GM21619 (cell line): ENCODE data around the gene CACNG4.

Experiments used
- ATAC-seq: cut with Tn5 transposase; IDR thresholded peaks from one replicate; pipeline ENCODE4 v1.9.1; 2021; ENCODE audit not compliant: unreplicated experiment

Gene CACNG4

GRCh38 chr17:67041531-67041930, 77.0 kb downstream of the CACNG4 start:
- ATAC-seq: no peak

DNA sequence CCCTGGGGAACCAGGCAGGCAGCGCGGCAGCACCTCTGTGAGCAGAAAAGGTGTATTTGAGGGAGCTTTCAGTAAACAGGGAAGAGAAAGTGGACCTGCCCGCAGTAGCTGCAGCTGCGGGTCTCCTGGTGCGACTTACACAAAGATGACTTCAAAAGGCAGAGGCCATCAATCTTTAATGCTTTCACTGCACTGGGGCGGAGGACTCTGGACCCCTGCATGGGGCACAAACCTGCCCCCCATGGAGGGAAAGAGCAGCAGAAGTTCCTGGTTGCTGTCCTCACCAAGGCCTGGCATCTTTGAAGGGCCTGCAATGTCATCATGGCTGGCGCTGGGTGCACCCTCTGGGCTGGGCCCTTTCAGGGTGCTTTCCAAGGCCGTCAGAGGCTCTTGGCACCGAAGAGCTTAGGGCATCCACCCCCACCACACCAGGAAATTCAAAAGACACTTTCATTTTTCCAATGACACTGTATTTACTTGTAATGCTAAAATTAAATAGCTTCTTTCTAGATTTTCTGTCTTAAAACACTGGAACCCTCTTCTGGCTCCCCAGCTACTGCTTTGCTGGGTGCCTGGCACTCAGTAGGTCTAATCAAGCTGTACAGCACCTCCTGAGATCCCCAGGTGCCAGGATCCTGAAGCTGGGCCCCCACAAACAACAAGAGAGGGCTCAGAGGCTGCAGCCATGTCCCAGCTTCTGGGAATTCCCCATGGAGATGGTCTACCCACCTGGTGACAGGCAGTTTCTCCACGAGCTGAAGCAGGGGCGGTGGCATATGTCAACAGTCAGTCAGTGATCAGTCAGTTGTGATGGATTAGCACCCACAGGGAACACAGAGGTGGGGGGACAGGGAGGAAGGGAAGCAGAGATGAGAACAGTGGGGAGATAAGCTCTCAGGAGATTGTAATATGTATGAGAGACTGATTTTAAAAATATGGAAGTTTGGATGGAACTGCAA, 77.7 kb downstream of the CACNG4 start:
- no peak for ATAC-seq

DNA sequence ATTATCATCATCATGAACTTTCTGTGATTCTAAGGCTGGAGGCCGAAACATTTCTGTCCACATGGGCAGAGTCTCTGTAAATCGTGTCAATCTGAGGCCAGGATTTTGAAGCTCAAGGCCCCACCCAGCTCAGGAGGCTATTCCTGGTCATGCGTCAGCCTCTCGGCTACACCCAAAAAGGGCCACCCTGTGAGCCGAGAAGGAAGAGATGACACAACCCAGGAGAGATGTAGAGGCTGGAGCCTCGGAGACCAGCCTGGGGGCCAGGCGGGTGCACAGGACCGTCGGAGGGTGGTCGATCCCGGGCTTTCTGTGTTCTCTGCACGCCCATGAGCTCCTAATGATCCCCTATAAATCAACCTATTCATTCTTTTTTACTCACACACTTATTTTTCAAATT, 78.8 kb downstream of the CACNG4 start:
- no peak for ATAC-seq

DNA sequence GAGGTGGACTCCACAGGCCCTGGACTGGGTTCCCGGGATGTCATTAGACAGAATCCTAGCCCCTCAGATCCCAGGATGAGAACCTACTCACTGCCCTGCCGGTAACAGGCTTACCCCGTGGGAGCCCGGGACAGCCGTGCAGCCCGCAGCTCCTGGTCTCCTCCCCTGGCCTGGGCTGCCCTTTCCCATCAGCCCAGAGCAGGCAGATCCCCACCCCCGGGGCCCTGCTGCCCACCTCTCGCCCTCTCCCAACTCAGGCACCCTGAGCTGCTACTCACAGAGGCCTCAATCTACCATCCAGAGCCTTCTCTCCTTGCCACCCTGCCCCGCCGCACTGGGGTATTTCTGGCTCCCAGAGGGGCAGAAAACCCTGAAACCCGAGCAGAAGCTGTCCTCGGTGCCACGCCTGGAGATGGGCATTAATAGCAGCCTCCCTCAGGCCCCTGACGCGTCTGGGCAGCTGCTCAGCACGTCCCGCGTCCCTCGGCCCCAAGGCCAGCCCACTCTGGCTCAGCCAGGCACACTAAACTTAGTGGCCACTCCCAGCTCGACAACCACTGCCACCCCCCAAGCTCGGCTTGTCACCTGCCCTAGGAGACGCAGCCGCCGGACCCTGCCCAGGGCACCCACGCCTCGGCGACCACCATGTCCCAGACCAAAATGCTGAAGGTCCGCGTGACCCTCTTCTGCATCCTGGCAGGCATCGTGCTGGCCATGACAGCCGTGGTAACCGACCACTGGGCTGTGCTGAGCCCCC, 79.7 kb downstream of the CACNG4 start, which contains the start of gene CACNG1:
Gene CACNG1, plus strand, starts transcription at position 539 of the 757 bp plus-strand sequence. Its CDS starts 107 bp downstream, at position 646.
- ATAC-seq: no peak

- ATAC-seq: no peak
Observed at GRCh38 chr17:67044940-67045339, 80.4 kb downstream of the CACNG4 start.

GRCh38 chr17:67046398-67046797, 81.9 kb downstream of the CACNG4 start:
- no peak for ATAC-seq

GRCh38 chr17:67047382-67047781, 82.9 kb downstream of the CACNG4 start:
- no peak for ATAC-seq

DNA sequence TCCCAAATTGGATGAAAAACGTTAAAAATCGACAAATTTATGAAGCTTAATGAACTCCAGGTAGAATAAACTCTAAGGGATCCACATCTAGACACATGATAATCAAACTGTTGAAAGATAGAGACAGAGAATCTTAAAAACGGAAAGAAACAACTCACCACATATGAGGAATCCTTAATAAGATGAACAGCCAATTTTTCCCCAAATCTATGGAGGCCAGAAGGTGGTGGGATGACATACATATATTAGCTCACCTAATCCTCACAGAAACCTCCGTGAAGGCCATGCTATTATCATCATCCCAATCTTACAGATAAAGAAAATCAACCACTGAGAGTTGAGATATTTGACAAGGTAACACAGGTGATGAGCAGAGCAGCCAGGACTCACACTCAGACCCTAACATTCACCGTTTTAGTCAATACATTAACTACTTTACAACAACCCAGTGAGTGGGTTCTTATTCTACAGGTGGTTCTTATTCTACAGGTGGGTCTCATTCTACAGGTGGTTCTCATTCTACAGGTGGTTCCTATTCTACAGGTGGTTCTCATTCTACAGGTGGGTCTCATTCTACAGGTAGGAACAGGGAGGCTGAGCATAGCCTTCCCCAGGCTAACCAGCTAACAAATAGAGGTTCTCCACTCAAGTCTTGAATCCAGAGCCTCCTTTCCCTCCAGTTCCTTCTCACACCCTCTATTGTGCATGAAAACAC, 84.7 kb downstream of the CACNG4 start:
- no peak for ATAC-seq

DNA sequence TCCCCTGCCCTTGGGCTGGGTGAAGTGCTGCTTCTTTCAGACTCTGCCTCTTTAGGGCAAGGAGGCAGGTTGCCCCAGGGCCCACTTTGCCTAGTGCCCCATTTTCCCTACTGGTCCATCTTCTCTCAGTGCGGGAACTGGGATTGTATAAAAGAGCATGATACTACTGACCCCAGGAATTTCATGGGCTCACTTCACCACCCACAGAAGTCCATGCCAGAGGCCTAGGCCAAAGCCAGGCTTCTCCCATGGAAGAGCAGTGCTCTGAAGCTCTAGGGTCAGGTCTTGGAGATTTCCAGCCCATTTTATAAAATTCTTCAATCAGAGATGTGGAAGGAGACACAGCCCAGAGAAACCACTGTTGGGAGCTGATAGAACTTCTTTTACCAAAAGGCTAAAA, 85.6 kb downstream of the CACNG4 start:
- ATAC-seq: no peak

GRCh38 chr17:67050471-67051154, 86.1 kb downstream of the CACNG4 start:
- no peak for ATAC-seq

- ATAC-seq: no peak
Observed at GRCh38 chr17:67051155-67051538, 86.6 kb downstream of the CACNG4 start.

- no peak for ATAC-seq
Observed at GRCh38 chr17:67051837-67052236, 87.3 kb downstream of the CACNG4 start.

- no peak for ATAC-seq
Observed at GRCh38 chr17:67052720-67053437, 88.4 kb downstream of the CACNG4 start.

GRCh38 chr17:67053438-67054000, 89.0 kb downstream of the CACNG4 start:
- no peak for ATAC-seq

DNA sequence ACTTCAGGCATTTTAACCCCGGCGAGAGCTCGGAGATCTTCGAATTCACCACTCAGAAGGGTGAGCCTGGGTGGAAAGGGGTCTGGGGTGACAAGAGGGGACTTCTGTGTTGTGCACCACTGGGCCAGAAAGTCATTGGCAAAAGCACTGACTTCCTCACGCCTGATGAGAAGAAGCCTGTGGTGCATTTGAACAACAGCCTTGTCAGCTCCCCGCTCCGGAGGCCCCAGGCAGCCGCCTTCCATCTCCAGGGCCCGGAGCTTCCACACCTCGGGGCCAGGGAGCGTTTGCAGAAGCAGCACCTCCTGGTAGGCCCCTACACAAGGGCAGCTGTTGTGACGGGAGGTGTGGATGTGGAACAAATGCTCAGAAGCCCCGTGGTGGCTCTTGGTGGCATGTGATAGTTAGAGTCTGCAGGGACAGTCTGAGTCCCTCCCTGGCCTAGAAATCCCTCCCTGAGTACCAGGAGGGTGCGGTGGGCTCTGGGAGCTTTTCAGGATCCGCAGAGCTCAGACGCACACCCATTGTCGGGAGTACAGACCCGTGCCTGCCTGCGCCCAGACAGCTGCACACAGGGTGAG, 89.6 kb downstream of the CACNG4 start:
- no peak for ATAC-seq

- no peak for ATAC-seq
Observed at GRCh38 chr17:67054608-67055007, 90.1 kb downstream of the CACNG4 start.

- no peak for ATAC-seq
Observed at GRCh38 chr17:67055041-67055443, 90.5 kb downstream of the CACNG4 start.

DNA sequence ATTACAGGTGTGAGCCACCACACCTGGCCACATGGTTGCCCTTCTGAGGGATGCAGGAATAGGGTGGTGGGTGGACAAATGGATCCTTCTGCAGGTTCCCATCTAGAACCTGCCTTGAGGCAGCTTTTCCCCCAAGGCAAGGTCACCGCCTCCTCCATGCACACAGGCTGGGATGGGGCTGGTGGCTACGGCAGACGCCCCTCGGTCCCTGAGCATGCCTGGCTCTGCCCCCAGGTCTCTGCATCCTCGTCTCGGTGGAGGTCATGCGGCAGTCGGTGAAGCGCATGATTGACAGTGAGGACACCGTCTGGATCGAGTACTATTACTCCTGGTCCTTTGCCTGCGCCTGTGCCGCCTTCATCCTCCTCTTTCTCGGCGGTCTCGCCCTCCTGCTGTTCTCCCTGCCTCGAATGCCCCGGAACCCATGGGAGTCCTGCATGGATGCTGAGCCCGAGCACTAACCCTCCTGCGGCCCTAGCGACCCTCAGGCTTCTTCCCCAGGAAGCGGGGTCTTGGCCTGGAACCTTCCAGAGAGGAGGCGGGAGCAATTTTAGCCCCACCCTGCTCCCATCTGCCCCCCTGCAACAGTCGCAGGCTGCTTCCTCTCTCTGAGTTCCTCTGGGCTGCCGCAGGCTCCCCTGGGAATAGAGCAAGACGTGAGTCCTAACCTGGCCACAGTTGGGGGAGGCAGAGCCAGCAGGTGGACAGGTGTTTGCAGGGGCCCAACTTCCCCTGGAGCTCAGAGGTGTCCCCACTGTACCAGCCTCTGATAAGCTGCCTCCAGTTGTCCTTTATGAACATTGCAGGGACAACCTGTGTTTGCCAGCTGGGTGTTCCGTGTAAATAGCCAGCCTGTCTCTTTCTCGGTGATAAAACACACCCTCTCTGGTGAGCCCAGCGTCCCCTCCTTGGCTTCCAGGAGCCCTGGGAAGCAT, 91.6 kb downstream of the CACNG4 start:
- no peak for ATAC-seq
